ENCODE results near the gene ACADVL.

ACADVL gene

DNA sequence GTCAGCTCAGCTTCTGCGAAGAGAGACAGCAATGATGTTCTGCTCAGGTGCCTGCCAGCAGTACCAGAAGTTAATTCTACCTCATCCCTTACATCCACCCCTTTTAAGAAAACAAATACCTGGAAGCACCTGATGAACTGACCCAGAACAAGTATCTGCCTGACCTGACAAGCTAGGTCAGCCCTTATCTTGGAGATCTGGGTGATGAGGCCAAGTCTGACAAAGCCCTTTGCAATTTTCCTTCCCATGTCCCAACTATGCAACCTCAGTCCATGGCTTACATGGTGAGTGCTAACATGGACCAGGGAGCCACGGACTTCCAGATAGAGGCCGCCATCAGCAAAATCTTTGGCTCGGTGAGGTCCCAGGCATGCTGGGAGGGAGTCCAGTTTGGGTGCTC is 3.6 kb downstream of the ACADVL start:
- no peak overlapping the region for H3K4me3 ChIP-seq (ENCODE audit: low read length)
- no peak for DNase-seq (ENCODE audit: low read depth)
- TF ChIP-seq, protein P1, sequence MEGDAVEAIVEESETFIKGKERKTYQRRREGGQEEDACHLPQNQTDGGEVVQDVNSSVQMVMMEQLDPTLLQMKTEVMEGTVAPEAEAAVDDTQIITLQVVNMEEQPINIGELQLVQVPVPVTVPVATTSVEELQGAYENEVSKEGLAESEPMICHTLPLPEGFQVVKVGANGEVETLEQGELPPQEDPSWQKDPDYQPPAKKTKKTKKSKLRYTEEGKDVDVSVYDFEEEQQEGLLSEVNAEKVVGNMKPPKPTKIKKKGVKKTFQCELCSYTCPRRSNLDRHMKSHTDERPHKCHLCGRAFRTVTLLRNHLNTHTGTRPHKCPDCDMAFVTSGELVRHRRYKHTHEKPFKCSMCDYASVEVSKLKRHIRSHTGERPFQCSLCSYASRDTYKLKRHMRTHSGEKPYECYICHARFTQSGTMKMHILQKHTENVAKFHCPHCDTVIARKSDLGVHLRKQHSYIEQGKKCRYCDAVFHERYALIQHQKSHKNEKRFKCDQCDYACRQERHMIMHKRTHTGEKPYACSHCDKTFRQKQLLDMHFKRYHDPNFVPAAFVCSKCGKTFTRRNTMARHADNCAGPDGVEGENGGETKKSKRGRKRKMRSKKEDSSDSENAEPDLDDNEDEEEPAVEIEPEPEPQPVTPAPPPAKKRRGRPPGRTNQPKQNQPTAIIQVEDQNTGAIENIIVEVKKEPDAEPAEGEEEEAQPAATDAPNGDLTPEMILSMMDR (conservative IDR thresholded peaks at IDR 0.05; ENCODE audit: low read depth, low read length): no peak

DNA sequence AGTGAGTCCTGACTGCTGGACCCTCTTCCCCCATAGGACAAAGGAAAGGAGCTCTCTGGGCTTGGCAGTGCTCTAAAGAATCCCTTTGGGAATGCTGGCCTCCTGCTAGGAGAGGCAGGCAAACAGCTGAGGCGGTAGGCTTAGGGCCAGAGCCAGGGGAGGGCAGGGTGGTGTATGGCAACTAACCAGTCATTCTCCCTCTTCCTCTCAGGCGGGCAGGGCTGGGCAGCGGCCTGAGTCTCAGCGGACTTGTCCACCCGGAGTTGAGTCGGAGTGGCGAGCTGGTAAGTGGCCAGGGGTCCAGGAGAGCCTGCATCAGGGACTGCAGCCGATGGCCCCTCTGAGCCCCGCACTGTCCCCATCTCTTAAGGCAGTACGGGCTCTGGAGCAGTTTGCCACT is 4.4 kb downstream of the ACADVL start:
- H3K4me3 ChIP-seq (ENCODE audit: low read length): no peak overlapping the region
- no peak for DNase-seq (ENCODE audit: low read depth)
- TF ChIP-seq, protein P1 (conservative IDR thresholded peaks at IDR 0.05; ENCODE audit: low read depth, low read length): no peak

DNA sequence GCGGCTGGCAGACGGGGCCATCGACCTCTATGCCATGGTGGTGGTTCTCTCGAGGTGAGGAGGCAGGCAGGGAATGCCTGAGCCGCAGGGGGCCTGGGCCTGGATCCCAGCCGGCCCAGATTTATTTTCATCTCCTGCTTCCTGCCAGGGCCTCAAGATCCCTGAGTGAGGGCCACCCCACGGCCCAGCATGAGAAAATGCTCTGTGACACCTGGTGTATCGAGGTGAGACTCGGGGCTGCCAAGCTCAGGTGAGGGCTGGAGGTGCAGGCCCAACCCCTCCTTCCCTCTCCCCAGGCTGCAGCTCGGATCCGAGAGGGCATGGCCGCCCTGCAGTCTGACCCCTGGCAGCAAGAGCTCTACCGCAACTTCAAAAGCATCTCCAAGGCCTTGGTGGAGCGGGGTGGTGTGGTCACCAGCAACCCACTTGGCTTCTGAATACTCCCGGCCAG is 4.9 kb downstream of the ACADVL start:
- H3K4me3 ChIP-seq (ENCODE audit: low read length): no peak overlapping the region
- DNase-seq (ENCODE audit: low read depth): no peak
- TF ChIP-seq, protein P1 (conservative IDR thresholded peaks at IDR 0.05; ENCODE audit: low read depth, low read length): no peak

DNA sequence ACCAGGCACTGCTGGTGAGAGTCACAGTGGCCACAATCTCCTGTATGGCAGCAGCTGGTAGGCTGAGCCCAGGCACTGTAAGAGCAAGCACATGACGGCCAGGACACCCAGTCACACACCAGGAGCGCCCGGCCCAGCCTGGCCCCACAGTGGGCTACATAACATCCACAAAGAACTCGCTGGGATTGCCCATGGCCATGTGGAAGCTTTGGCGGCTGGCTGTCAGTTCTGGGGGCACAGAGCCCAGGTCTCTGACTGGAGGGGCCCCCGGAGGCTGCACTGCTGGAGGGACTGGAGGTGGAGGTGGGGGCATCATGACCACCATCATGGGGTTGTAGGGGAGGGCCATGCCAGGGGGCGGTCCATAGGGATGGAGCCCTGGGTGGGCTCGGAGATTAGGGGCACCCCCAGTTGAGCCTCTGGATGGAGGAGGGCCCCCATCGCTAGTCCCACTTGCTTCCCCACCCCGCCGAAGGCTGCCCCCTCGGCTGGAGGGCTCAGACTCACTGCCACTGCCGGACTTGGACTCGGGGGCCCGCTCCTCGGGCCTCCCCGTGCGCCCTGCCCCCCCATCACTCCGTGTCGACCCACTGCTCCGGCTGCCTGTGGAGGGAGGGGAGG is 6.1 kb downstream of the ACADVL start:
- no peak for DNase-seq (ENCODE audit: low read depth)
- no peak overlapping the region for H3K4me3 ChIP-seq (ENCODE audit: low read length)
- TF ChIP-seq, protein P1 (conservative IDR thresholded peaks at IDR 0.05; ENCODE audit: low read depth, low read length): no peak

DNA sequence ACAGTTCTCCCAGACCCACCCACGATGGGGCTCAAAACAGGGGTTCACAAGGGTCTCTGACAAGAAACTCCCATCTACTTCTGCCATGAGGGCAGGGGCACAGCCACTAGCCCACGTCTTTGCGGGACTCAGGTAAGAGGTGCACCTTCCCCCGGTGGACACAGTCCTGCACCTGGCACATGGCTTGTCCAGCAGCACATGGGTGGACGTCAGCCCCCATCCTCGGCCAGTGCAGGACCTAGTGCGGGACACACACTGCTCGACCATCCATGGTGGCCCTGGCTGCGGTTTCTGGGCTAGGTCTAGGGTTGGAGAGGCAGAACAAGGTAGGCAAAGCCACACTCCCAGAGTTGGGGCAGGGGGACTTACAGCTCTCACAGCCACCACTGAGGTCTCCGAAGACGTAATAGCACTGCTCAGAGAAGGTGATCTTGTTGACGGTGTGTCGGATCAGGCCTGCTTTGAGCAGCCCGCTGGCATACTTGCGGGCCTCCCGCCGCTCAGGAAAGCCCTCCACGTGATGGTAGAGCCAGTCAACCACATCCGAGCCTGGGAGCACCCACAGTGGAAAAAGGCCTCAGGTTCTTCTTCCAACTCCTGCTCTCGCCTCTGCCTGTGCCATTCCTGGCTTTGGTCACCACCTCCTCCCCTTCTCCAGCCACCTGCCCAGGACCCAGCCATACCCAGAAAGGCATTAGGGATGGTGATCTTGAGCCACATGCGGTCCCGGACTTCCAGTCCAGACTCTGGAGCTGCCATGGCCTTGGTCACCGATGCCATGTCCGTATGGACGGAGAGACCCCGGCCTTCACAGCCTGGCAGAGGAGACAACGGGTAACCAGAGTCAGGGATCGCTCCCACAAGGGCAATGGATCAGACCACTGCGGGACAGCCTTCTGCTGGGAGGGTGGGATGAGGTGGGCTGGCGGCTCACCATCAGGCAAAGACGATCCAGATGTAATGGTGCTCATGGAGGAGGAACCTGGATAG is 7.3 kb downstream of the ACADVL start:
- no peak overlapping the region for H3K4me3 ChIP-seq (ENCODE audit: low read length)
- DNase-seq (ENCODE audit: low read depth): no peak
- TF ChIP-seq, protein P1 (conservative IDR thresholded peaks at IDR 0.05; ENCODE audit: low read depth, low read length): no peak

DNA sequence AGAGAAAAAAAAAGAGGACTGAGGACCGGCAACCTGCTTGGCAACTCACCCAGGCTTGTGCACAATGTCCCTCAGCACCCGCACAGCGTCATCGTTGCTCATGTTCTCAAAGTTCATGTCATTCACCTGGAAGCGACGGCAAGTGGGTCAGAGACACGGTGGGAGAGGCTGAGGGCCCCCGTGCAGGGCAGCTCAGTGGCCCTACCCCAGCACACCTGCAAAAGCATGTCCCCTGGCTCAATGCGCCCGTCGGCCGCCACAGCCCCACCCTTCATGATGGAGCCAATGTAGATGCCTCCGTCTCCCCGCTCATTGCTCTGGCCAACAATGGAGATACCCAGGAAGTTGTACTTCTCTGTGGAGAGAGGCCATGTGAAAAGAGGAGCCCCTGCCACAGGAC is 9.2 kb downstream of the ACADVL start:
- no peak overlapping the region for H3K4me3 ChIP-seq (ENCODE audit: low read length)
- no peak for DNase-seq (ENCODE audit: low read depth)
- TF ChIP-seq, protein P1 (conservative IDR thresholded peaks at IDR 0.05; ENCODE audit: low read depth, low read length): no peak
